PC-9 (cell line): ENCODE data around the gene THUMPD3.

Experiments used
- CTCF ChIP-seq: fragments of 200-600 bp; sonication (generic); conservative IDR thresholded peaks from 2 replicates; pipeline ENCODE4 v1.6.1; 2017; ENCODE audit warnings: mixed run types, antibody characterized with exemption, mild to moderate bottlenecking, moderate library complexity
- EZH2 ChIP-seq: fragments of 200-600 bp; sonication (generic); IDR thresholded peaks from 2 replicates; pipeline ENCODE4 v1.8.0; 2017; ENCODE audit warnings: antibody characterized with exemption, low read depth

- TF ChIP-seq CTCF (no peak), EZH2 (no peak)
These were observed 24.4 kb downstream of the THUMPD3 start for GRCh38 chr3:9387322-9387655.
